A549 (cell line): ENCODE measurements around the gene RPS4Y1. TPM values are rescaled to one million over a fixed set of nuclear protein-coding genes. Genes with fewer than 3 reads are reported as not detected.

Experiments used
- ATAC-seq, 2 experiments: fragments of 200-7000 bp in 1 of 2; fragments of >200 bp in 1 of 2; cut with Nextera tagmentation in 1 of 2; cut with Tn5 transposase in 1 of 2; 3 replicates each; pipeline versions ENCODE4 v1.8.0 to v1.9.1; 2018 to 2020; ENCODE audit warnings: mild to moderate bottlenecking in 1 of 2, moderate library complexity in 1 of 2
- CTCF ChIA-PET: fragments of 300-600 bp; sonication (Branson Sonifier 250); formaldehyde crosslinking; extraction: SDS; loops from one replicate; lab custom pipeline; 2021; ENCODE audit warnings: antibody characterized with exemption, inconsistent platforms; lab: Yijun Ruan, JAX
- POLR2A ChIA-PET: fragments of 350-600 bp; formaldehyde crosslinking; extraction: SDS; loops from one replicate; lab custom pipeline; 2021; ENCODE audit warnings: antibody characterized with exemption, inconsistent platforms; lab: Yijun Ruan, JAX
- DNase-seq, 2 experiments: peaks; one replicate each; pipeline versions ENCODE4 v3.0.0 to v3.0.0-alpha.2; 2011 to 2016; ENCODE audit warnings: low read depth in 1 of 2, low spot score in 1 of 2
- FAIRE-seq: peaks from 2 replicates; lab custom pipeline; 2011; peaks lifted over from hg19 to GRCh38; lab: Jason Lieb, UNC
- H3K27ac ChIP-seq, 2 experiments: fragments of >200 bp; sonication (Bioruptor Twin); formaldehyde crosslinking; 3 replicates each; pipeline ENCODE4 v1.5.1; 2016 to 2017
- H3K4me1 ChIP-seq: fragments of >200 bp; sonication (Bioruptor Twin); formaldehyde crosslinking; 3 replicates; pipeline ENCODE4 v1.6.1; 2016
- H3K4me2 ChIP-seq: fragments of >200 bp; sonication (Bioruptor Twin); formaldehyde crosslinking; 3 replicates; pipeline ENCODE4 v1.6.1; 2016
- H3K4me3 ChIP-seq: fragments of >200 bp; sonication (Bioruptor Twin); formaldehyde crosslinking; 3 replicates; pipeline ENCODE4 v1.5.1; 2016
- H3K9me3 ChIP-seq: fragments of >200 bp; sonication (Bioruptor Twin); formaldehyde crosslinking; 3 replicates; pipeline ENCODE4 v1.6.1; 2016
- CBX8 ChIP-seq: fragments of 200-600 bp; sonication (generic); IDR thresholded peaks from 2 replicates; pipeline ENCODE4 v1.6.1; 2016
- CHD2 ChIP-seq: fragments of 150-350 bp; IDR thresholded peaks from 2 replicates; pipeline ENCODE4 v1.6.1; 2014; ENCODE audit warnings: low read length; ENCODE audit not compliant: partially characterized antibody
- CHD4 ChIP-seq: fragments of 200-600 bp; sonication (generic); IDR thresholded peaks from 2 replicates; pipeline ENCODE4 v1.6.1; 2016; ENCODE audit warnings: antibody characterized with exemption, mild to moderate bottlenecking, borderline replicate concordance
- EHF ChIP-seq: fragments of 250-450 bp; sonication (Bioruptor Pico); IDR thresholded peaks from 2 replicates; pipeline ENCODE4 v1.5.0; 2020; ENCODE audit warnings: mild to moderate bottlenecking
- EP300 ChIP-seq, 2 experiments: fragments of >200 bp; sonication (Bioruptor Twin); formaldehyde crosslinking; IDR thresholded peaks; 2 replicates in 1 of 2; 3 replicates in 1 of 2; pipeline ENCODE4 v1.6.1; 2016 to 2017
- FOSB ChIP-seq: fragments of 250-450 bp; sonication (Bioruptor Pico); IDR thresholded peaks from 2 replicates; pipeline ENCODE4 v1.5.0; 2020; ENCODE audit warnings: mild to moderate bottlenecking, moderate library complexity
- FOSL2 ChIP-seq, 2 experiments: fragments of 450-650 bp in 1 of 2; fragments of >200 bp in 1 of 2; sonication (Bioruptor Twin) in 1 of 2; formaldehyde crosslinking; IDR thresholded peaks; 2 replicates each; pipeline versions ENCODE4 v1.5.0 to v1.6.1; 2016 to 2020; ENCODE audit warnings: mild to moderate bottlenecking in 1 of 2, moderate library complexity in 1 of 2
- GATA3 ChIP-seq: IDR thresholded peaks from 2 replicates; pipeline ENCODE4 v1.6.1; 2012; ENCODE audit warnings: borderline replicate concordance
- HDAC2 ChIP-seq: fragments of 200-600 bp; sonication (generic); IDR thresholded peaks from 2 replicates; pipeline ENCODE4 v1.6.1; 2016
- HEYL ChIP-seq: fragments of 250-450 bp; sonication (Bioruptor Pico); IDR thresholded peaks from 2 replicates; pipeline ENCODE4 v1.8.0; 2021; ENCODE audit warnings: mild to moderate bottlenecking, moderate library complexity
- HOXB5 ChIP-seq: fragments of 250-450 bp; sonication (Bioruptor Pico); IDR thresholded peaks from 2 replicates; pipeline ENCODE4 v1.5.0; 2020; ENCODE audit warnings: mild to moderate bottlenecking, moderate library complexity
- POLR2A ChIP-seq: IDR thresholded peaks from 2 replicates; pipeline ENCODE4 v1.6.1; 2012; ENCODE audit warnings: mild to moderate bottlenecking, low read length
- POLR2AphosphoS2 ChIP-seq: conservative IDR thresholded peaks from 2 replicates; pipeline ENCODE4 v1.6.1; 2012; ENCODE audit warnings: low read length, improper control_type of control experiment, inconsistent platforms
- RCOR1 ChIP-seq: fragments of 150-350 bp; IDR thresholded peaks from 2 replicates; pipeline ENCODE4 v1.6.1; 2014; ENCODE audit warnings: antibody characterized with exemption, low read length, low read depth
- SREBF2 ChIP-seq: fragments of 450-650 bp; IDR thresholded peaks from 2 replicates; pipeline ENCODE4 v1.6.1; 2014; ENCODE audit warnings: mild to moderate bottlenecking, moderate library complexity
- ZC3H11A ChIP-seq: fragments of 450-650 bp; IDR thresholded peaks from 2 replicates; pipeline ENCODE4 v1.6.1; 2014; ENCODE audit warnings: antibody characterized with exemption, mild to moderate bottlenecking
- WGBS: methylation state at CpG from one replicate; pipeline ENCODE4 v1.1.6; 2017; ENCODE audit errors: missing lambda C conversion rate; 5-methylcytosine and 5-hydroxymethylcytosine counted together
- polyA plus RNA-seq, 4 experiments: library from polyadenylated mRNA; depleted of rRNA in 3 of 4; stranded (reverse); fragments of >200 nt; fragmentation: RNase III in 1 of 4; extraction: RNeasy Plus Mini Kit Qiagen cat#74134 plus additional on column Dnase treatment in 1 of 4; gene quantifications; 2 replicates in 3 of 4; 3 replicates in 1 of 4; pipeline ENCODE4 v1.2.3, GENCODE V29; 2011 to 2017
- TF ChIP-seq, protein P1 (sequence below): fragments of 150-350 bp; IDR thresholded peaks from 2 replicates; pipeline ENCODE4 v1.6.1; 2014; ENCODE audit warnings: low read depth, mild to moderate bottlenecking, low read length
- TF ChIP-seq, protein P2 (sequence below): fragments of 200-600 bp; sonication (generic); IDR thresholded peaks from 2 replicates; pipeline ENCODE4 v1.6.1; 2016; ENCODE audit warnings: antibody characterized with exemption, mild to moderate bottlenecking, moderate library complexity
- TF ChIP-seq, protein P3 (sequence below): fragments of 250-450 bp; sonication (Bioruptor Pico); IDR thresholded peaks from 2 replicates; pipeline ENCODE4 v1.5.0; 2021; ENCODE audit warnings: mild to moderate bottlenecking, moderate library complexity, borderline replicate concordance
- TF ChIP-seq, protein P4 (sequence below): fragments of 250-450 bp; sonication (Bioruptor Pico); IDR thresholded peaks from 2 replicates; pipeline ENCODE4 v1.5.0; 2020; ENCODE audit warnings: low read depth, mild to moderate bottlenecking, moderate library complexity

Gene RPS4Y1
- polyA plus RNA-seq, 2 of the 4 experiments (the other 2 are of a cell fraction), result 233 to 632 TPM

DNA sequence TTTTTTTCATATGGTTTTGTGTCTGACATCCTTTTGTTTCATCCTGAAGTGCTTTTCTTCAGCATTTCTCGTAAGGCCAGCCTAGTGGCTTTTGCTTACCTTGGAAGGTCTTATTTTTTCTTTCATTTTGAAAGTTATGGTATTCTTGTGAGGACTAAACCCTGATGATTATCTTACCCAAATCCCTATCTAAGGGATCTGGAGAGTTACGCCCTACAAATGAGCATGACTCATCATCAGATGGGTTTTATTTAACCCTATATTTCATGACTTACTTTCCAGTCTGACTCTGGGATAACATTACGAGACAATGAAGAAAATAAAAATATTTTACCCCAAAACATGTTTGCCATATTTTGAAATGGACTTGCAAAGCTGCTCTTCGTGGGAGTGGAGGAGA, 18.4 kb downstream of the RPS4Y1 start (continued):
- TF ChIP-seq, protein P1, sequence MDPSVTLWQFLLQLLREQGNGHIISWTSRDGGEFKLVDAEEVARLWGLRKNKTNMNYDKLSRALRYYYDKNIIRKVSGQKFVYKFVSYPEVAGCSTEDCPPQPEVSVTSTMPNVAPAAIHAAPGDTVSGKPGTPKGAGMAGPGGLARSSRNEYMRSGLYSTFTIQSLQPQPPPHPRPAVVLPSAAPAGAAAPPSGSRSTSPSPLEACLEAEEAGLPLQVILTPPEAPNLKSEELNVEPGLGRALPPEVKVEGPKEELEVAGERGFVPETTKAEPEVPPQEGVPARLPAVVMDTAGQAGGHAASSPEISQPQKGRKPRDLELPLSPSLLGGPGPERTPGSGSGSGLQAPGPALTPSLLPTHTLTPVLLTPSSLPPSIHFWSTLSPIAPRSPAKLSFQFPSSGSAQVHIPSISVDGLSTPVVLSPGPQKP, result no peak
- no peak for TF ChIP-seq POLR2A
- TF ChIP-seq, all 56 proteins: peak for 0

DNA sequence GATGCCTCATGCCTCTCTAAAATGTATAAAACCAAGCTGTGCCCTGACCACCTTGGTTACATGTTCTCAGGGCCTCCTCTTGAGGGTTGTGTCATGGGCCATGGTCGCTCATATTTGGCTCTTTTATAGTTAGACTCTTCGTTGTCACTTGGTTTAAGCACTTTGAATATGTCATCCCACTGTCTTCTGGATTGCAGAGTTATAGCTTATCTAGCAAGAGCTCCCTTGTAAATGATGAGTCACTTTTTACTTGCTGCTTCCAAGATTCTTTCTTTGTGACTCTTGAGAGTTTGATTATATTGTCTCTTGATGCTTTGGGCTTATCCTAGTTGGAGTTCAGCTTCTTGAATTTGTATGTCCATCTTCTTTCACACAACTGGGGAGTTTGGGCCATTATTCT, 19.1 kb downstream of the RPS4Y1 start:
- TF ChIP-seq CBX8 (no peak), GATA3 (no peak), EHF (CRISPR knock-in tag) (no peak), FOSB (no peak), HEYL (CRISPR knock-in tag) (no peak), CHD2 (no peak), RCOR1 (no peak), HOXB5 (CRISPR knock-in tag) (no peak), ZC3H11A (no peak), POLR2A (no peak), POLR2AphosphoS2 (no peak), SREBF2 (no peak), CHD4 (no peak), EP300 (IDR thresholded peaks at IDR 0.05) (no peak)
- TF ChIP-seq, protein P1, result no peak
- TF ChIP-seq, protein P2, sequence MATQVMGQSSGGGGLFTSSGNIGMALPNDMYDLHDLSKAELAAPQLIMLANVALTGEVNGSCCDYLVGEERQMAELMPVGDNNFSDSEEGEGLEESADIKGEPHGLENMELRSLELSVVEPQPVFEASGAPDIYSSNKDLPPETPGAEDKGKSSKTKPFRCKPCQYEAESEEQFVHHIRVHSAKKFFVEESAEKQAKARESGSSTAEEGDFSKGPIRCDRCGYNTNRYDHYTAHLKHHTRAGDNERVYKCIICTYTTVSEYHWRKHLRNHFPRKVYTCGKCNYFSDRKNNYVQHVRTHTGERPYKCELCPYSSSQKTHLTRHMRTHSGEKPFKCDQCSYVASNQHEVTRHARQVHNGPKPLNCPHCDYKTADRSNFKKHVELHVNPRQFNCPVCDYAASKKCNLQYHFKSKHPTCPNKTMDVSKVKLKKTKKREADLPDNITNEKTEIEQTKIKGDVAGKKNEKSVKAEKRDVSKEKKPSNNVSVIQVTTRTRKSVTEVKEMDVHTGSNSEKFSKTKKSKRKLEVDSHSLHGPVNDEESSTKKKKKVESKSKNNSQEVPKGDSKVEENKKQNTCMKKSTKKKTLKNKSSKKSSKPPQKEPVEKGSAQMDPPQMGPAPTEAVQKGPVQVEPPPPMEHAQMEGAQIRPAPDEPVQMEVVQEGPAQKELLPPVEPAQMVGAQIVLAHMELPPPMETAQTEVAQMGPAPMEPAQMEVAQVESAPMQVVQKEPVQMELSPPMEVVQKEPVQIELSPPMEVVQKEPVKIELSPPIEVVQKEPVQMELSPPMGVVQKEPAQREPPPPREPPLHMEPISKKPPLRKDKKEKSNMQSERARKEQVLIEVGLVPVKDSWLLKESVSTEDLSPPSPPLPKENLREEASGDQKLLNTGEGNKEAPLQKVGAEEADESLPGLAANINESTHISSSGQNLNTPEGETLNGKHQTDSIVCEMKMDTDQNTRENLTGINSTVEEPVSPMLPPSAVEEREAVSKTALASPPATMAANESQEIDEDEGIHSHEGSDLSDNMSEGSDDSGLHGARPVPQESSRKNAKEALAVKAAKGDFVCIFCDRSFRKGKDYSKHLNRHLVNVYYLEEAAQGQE, result no peak
- DNase-seq (peak in 1 of 2 experiments; percentile 36), FAIRE-seq (no peak), ATAC-seq (peak in 1 of 2 experiments; percentile 73; a peak in 3 of 6 replicates)
- Histone ChIP-seq H3K4me3 (no peak overlapping the region), H3K9me3 (no peaks in the 10 kb centered on the region), H3K27ac (peak overlapping the region in 1 of 2 experiments; percentile 49; a peak in 1 of 6 replicates), H3K4me1 (peaks cover 34% of the 10 kb centered on the region), H3K4me2 (peak overlapping the region; percentile 58)
- 0% methylated on average over 2 of the region's 2 CpGs for WGBS
- POLR2A ChIA-PET, result no interaction called here
- CTCF ChIA-PET, result no interaction called here

DNA sequence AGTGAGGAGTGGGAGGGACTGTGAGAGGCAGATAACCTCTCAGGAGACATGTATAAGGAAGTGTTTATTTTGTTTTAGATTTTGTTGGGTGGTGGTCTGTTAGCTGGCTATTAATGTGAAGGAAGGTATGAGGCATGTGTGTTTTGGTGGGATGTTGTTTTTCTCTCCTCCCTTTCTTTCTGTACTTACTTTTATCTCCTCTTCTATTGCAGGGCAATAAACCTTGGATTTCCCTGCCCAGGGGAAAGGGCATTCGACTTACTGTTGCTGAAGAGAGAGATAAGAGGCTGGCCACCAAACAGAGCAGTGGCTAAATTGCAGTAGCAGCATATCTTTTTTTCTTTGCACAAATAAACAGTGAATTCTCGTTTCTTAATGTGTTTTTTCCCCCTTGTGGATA, 25.2 kb downstream of the RPS4Y1 start:
- H3K4me2 ChIP-seq, result no peak overlapping the region
- no peaks in the 10 kb centered on the region for H3K9me3 ChIP-seq
- no peak overlapping the region for H3K4me3 ChIP-seq
- no peaks in the 10 kb centered on the region for H3K4me1 ChIP-seq
- 65% methylated on average over 2 of the region's 2 CpGs for WGBS
- H3K27ac ChIP-seq, result no peak overlapping the region
- ChIA-PET POLR2A (no interaction called here), CTCF (no interaction called here)
- DNase-seq (no peak), FAIRE-seq (no peak), ATAC-seq (no peak)
- TF ChIP-seq HEYL (CRISPR knock-in tag) (no peak), CBX8 (no peak), HDAC2 (no peak), POLR2A (no peak), RCOR1 (no peak), FOSL2 (IDR thresholded peaks at IDR 0.05) (no peak), FOSL2 (CRISPR knock-in tag; IDR thresholded peaks at IDR 0.05) (no peak)
- TF ChIP-seq, protein P3, sequence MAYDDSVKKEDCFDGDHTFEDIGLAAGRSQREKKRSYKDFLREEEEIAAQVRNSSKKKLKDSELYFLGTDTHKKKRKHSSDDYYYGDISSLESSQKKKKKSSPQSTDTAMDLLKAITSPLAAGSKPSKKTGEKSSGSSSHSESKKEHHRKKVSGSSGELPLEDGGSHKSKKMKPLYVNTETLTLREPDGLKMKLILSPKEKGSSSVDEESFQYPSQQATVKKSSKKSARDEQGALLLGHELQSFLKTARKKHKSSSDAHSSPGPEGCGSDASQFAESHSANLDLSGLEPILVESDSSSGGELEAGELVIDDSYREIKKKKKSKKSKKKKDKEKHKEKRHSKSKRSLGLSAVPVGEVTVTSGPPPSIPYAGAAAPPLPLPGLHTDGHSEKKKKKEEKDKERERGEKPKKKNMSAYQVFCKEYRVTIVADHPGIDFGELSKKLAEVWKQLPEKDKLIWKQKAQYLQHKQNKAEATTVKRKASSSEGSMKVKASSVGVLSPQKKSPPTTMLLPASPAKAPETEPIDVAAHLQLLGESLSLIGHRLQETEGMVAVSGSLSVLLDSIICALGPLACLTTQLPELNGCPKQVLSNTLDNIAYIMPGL (CRISPR knock-in tag), result no peak
- TF ChIP-seq, protein P4, sequence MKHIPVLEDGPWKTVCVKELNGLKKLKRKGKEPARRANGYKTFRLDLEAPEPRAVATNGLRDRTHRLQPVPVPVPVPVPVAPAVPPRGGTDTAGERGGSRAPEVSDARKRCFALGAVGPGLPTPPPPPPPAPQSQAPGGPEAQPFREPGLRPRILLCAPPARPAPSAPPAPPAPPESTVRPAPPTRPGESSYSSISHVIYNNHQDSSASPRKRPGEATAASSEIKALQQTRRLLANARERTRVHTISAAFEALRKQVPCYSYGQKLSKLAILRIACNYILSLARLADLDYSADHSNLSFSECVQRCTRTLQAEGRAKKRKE (CRISPR knock-in tag), result no peak
